ENCODE measurements around the gene MCFD2. TPM values are rescaled to one million over a fixed set of nuclear protein-coding genes. Genes with fewer than 3 reads are reported as not detected.

The MCFD2 gene
- polyA plus RNA-seq, 1 experiment = 166 TPM

DNA sequence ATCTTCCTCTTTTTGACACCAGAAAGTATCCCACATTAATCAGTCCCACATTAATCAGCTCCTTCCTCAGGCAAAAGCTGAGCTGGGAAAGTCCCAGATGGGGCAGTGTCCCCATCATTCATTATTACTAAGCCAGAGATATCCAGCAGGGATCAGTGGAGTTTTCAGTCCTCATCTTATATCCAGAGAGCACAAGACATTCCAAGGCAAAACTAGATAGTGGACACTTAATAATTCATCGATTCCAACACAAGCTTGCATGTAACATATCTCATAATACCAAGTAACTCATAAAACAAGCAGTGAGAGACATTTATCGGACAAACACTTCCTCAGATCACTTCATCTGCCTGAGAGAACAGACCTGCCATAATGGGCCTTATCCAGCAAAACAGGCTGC is 53.1 kb downstream of the MCFD2 start:
- no peaks in the 10 kb centered on the region for H3K36me3 ChIP-seq (ENCODE audit: control insufficient read depth, insufficient read depth, low read length)
- TF ChIP-seq, protein P1, sequence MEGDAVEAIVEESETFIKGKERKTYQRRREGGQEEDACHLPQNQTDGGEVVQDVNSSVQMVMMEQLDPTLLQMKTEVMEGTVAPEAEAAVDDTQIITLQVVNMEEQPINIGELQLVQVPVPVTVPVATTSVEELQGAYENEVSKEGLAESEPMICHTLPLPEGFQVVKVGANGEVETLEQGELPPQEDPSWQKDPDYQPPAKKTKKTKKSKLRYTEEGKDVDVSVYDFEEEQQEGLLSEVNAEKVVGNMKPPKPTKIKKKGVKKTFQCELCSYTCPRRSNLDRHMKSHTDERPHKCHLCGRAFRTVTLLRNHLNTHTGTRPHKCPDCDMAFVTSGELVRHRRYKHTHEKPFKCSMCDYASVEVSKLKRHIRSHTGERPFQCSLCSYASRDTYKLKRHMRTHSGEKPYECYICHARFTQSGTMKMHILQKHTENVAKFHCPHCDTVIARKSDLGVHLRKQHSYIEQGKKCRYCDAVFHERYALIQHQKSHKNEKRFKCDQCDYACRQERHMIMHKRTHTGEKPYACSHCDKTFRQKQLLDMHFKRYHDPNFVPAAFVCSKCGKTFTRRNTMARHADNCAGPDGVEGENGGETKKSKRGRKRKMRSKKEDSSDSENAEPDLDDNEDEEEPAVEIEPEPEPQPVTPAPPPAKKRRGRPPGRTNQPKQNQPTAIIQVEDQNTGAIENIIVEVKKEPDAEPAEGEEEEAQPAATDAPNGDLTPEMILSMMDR (IDR thresholded peaks at IDR 0.05; ENCODE audit: insufficient read depth, low read depth, low read length) = no peak
- CTCF ChIA-PET = interaction anchor here (0.8 to 1.1 kb wide), 3 partner anchors 10 to 27 kb away, joined by 3 read pairs; no protein-coding TSS in a partner anchor
- DNase-seq (ENCODE audit: low read depth) = no peak
- POLR2A ChIA-PET = interaction anchor here (0.7 to 0.9 kb wide), 2 partner anchors 10 to 122 kb away, joined by 3 read pairs; no protein-coding TSS in a partner anchor
- no peak overlapping the region for H3K4me3 ChIP-seq (ENCODE audit: low read depth, low read length)
- no peaks in the 10 kb centered on the region for H3K27me3 ChIP-seq (ENCODE audit: control insufficient read depth, insufficient read depth, low read length)

DNA sequence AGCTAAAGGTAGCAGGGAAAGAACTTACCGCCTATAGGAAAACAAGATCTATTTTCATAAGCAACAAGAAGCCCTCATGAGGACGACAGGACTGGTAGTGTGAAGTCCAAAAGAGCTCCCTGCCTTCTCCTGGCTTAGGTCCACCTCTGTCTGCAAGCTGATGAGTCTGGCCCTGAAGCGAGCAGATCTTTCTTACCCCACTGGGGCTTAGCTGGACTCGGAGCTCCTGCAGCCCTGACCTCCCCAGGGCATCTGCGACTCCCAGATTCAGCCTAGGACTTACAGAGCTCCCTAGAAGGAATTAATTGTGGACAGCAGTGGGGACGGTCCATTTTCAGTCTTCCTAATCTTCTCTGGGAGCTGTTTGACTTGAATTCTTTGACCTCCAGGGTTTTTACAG is 53.7 kb downstream of the MCFD2 start:
- Histone ChIP-seq H3K4me3 (ENCODE audit: low read depth, low read length) (no peak overlapping the region), H3K27me3 (ENCODE audit: control insufficient read depth, insufficient read depth, low read length) (no peaks in the 10 kb centered on the region), H3K36me3 (ENCODE audit: control insufficient read depth, insufficient read depth, low read length) (no peaks in the 10 kb centered on the region)
- ChIA-PET POLR2A (interaction anchor here (0.9 kb wide), 1 partner anchor 11 kb away, joined by 3 read pairs; no protein-coding TSS in a partner anchor), CTCF (interaction anchor here (0.8 to 1.7 kb wide), 3 partner anchors 11 to 211 kb away, joined by 3 to 5 read pairs (median 3); no protein-coding TSS in a partner anchor)
- TF ChIP-seq, protein P1 (IDR thresholded peaks at IDR 0.05; ENCODE audit: insufficient read depth, low read depth, low read length) = no peak
- no peak for DNase-seq (ENCODE audit: low read depth)

DNA sequence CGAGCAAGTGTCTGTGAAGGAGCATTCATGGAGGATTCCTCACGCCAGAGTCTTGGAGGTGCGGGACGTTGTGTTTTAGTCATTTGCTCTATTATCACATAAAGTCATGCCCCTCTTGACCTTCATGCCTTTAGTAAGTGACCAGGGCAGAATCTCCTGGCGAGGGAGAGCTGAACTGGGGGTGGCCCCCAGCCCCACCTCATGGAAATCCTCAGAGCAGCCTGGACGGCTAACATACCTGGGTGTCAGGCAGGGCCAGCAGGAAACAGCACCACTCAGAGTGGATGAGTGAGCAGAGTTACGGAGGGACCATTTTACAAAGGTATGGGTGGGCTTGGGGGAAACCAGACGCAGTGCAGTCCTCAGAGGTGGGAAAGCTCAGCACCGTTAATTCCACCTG is 56.1 kb downstream of the MCFD2 start:
- CTCF ChIA-PET = interaction anchor here (1.0 to 1.3 kb wide), 3 partner anchors 10 to 208 kb away, joined by 3 to 4 read pairs (median 3); no protein-coding TSS in a partner anchor

DNA sequence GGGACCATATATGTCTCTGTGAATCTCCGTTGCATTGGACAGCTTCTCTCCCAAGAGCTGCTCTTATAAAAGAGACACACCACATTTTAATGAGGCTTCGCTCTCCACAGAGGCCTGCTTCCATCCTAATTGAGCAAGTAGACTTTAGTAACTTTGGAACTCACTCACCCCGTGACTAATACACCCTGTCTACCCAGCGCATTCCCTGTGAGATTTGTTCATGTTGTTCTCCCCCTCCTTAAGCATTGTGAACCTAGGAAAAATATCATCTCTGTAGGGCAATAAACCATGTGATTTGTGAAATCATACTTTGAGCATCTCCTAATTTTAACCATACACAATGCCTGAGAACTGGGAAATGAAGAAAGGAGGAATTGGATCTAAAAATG is 56.9 kb downstream of the MCFD2 start:
- H3K4me3 ChIP-seq (ENCODE audit: low read depth, low read length) = no peak overlapping the region
- peak; percentile 99 for DNase-seq (ENCODE audit: low read depth)
- no peaks in the 10 kb centered on the region for H3K36me3 ChIP-seq (ENCODE audit: control insufficient read depth, insufficient read depth, low read length)
- no peaks in the 10 kb centered on the region for H3K27me3 ChIP-seq (ENCODE audit: control insufficient read depth, insufficient read depth, low read length)
- TF ChIP-seq, protein P1 (IDR thresholded peaks at IDR 0.05; ENCODE audit: insufficient read depth, low read depth, low read length) = no peak
- POLR2A ChIA-PET = interaction anchor here (0.6 to 2.1 kb wide), 9 partner anchors 11 to 213 kb away, joined by 3 to 16 read pairs (median 9); no protein-coding TSS in a partner anchor
- CTCF ChIA-PET = interaction anchor here (0.6 to 1.8 kb wide), 10 partner anchors 11 to 1280 kb away, joined by 3 to 6 read pairs (median 3); no protein-coding TSS in a partner anchor

More for the DNA sequence above, 56.1 kb downstream of the MCFD2 start:
- TF ChIP-seq, protein P1 (IDR thresholded peaks at IDR 0.05; ENCODE audit: insufficient read depth, low read depth, low read length) = no peak
- Histone ChIP-seq H3K27me3 (ENCODE audit: control insufficient read depth, insufficient read depth, low read length) (no peaks in the 10 kb centered on the region), H3K36me3 (ENCODE audit: control insufficient read depth, insufficient read depth, low read length) (no peaks in the 10 kb centered on the region), H3K4me3 (ENCODE audit: low read depth, low read length) (no peak overlapping the region)
- no peak for DNase-seq (ENCODE audit: low read depth)
- POLR2A ChIA-PET = no interaction called here

DNA sequence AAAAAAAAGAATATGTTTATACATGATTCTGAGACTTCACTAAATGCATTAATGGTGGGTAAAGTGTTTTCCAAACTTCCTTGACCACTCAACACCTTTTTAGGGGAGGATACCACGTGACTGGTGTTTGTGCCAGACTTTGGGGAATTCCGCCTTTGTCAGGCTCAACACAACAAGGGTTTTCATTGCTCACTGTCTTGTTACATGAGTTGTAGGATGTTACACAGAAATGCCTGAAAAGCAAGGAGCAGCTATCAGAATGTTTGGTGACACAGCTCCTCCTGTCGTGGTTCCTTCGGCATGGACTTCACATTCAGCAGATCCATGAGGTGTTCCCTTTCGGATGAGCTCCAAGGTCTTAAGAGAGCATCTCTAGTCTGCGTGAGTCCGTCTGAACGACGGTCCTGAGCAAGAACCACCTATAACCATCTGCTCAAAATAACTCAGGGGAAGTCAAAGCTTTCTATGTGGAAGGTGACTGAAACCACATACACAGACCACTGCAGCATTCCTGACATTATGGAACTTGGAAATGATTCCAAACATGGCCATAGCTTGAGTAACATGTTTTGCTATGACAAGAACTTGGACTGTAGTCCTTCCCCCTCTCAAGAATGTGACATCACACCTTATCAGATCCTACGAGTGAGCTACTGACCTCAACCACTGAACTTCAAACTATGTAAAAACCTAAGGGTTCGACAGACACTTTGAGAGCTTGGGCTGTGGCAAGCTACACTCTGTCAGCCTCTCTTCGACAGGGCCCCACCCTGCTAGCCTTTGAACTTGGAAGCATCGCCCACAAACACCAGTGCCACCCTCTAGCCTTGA is 57.5 kb downstream of the MCFD2 start:
- Histone ChIP-seq H3K4me3 (ENCODE audit: low read depth, low read length) (no peak overlapping the region), H3K27me3 (ENCODE audit: control insufficient read depth, insufficient read depth, low read length) (no peaks in the 10 kb centered on the region), H3K36me3 (ENCODE audit: control insufficient read depth, insufficient read depth, low read length) (no peaks in the 10 kb centered on the region)
- ChIA-PET POLR2A (interaction anchor here (0.5 to 2.1 kb wide), 14 partner anchors 10 to 240 kb away, joined by 3 to 23 read pairs (median 6); no protein-coding TSS in a partner anchor), CTCF (interaction anchor here (0.6 to 1.9 kb wide), 13 partner anchors 10 to 1279 kb away, joined by 3 to 7 read pairs (median 3); no protein-coding TSS in a partner anchor)
- DNase-seq (ENCODE audit: low read depth) = peak; percentile 97
- TF ChIP-seq, protein P1 (IDR thresholded peaks at IDR 0.05; ENCODE audit: insufficient read depth, low read depth, low read length) = peak; percentile 22; the same call in 1 of the 2 replicates

Measured in BJ (cell line).